Testis (tissue), 3 donors: ENCODE data around the gene TBPL2. TPM values are rescaled to one million over a fixed set of nuclear protein-coding genes. Genes with fewer than 3 reads are reported as not detected.

Experiments
- DNase-seq: peaks from one replicate; pipeline ENCODE4 v3.0.0-alpha.2; 2019
- H3K27ac ChIP-seq, 2 donors: fragments of 200-600 bp; sonication (generic); one replicate each; pipeline ENCODE4 v1.5.1; 2019
- H3K27me3 ChIP-seq: fragments of 200-600 bp; sonication (generic); one replicate; pipeline ENCODE4 v1.5.1; 2019
- H3K36me3 ChIP-seq: fragments of 200-600 bp; sonication (generic); one replicate; pipeline ENCODE4 v1.5.1; 2017; ENCODE audit warnings: low read depth; ENCODE audit errors: missing control alignments
- H3K4me1 ChIP-seq: fragments of 200-600 bp; sonication (generic); one replicate; pipeline ENCODE4 v1.5.1; 2019
- H3K4me3 ChIP-seq, 2 donors: fragments of 200-600 bp; sonication (generic); one replicate each; pipeline ENCODE4 v1.5.1; 2017 to 2019
- H3K9me3 ChIP-seq: fragments of 200-600 bp; sonication (generic); one replicate; pipeline ENCODE4 v1.5.1; 2017
- POLR2A ChIP-seq: fragments of 450-650 bp; IDR thresholded peaks from one replicate; pipeline ENCODE4 v1.6.1; 2017; ENCODE audit warnings: antibody characterized with exemption, mild to moderate bottlenecking, moderate library complexity
- WGBS, 2 donors: methylation state at CpG; one replicate each; pipeline ENCODE4 v1.1.5; 2018; 5-methylcytosine and 5-hydroxymethylcytosine counted together
- intact Hi-C: fragments of 100-400 bp; cut with DNase I; formaldehyde crosslinking; loops from one replicate; pipeline ENCODE4 v1.15.1; 2023; ENCODE audit warnings: low total_unique reads
- polyA plus RNA-seq: library from polyadenylated mRNA; stranded (reverse); fragments of 350-450 nt; fragmentation: Illumina TruSeq; extraction: RNeasy Lipid Tissue Mini Kit (QIAGEN cat#74804); gene quantifications from one replicate; pipeline ENCODE4 v1.2.3, GENCODE V29; 2014; ENCODE audit warnings: low read depth, low replicate concordance; ENCODE audit not compliant: insufficient read depth
- total RNA-seq, 2 donors: library from RNA; depleted of rRNA; stranded (reverse); fragments of >200 nt; gene quantifications; one replicate each; pipeline ENCODE4 v1.2.3, GENCODE V29; 2016
- TF ChIP-seq, protein P1 (sequence below), 3 experiments: fragments of 450-650 bp in 2 of 3; fragments of 200-600 bp in 1 of 3; sonication (generic) in 1 of 3; IDR thresholded peaks; one replicate each; pipeline ENCODE4 v1.5.1; 2016 to 2019; ENCODE audit warnings: antibody characterized with exemption in 3 of 3, mild to moderate bottlenecking in 2 of 3, moderate library complexity in 1 of 3

TBPL2 gene
- total and polyA plus RNA-seq, 3 donors from 2014 or later = 0.39 TPM; not detected in 2

GRCh38 chr14:55411426-55412389, 28.7 kb downstream of the TBPL2 start, which contains the start of gene ATG14:
Gene ATG14 (minus strand): TSS chr14:55411830. CDS start chr14:55411822, 8 bp downstream.
- Histone ChIP-seq H3K27me3 (no peaks in the 10 kb centered on the region), H3K27ac (peak within 1 kb of the TSS; percentile 84 to 94), H3K4me1 (peaks cover 6% of the 10 kb centered on the region), H3K9me3 (no peaks in the 10 kb centered on the region), H3K4me3 (peak within 1 kb of the TSS; percentile 92 to 97), H3K36me3 (no peaks in the 10 kb centered on the region)
- DNase-seq = peak; percentile 95
- intact Hi-C loops = no loop called here
- TF ChIP-seq POLR2A = no peak
- TF ChIP-seq, protein P1, sequence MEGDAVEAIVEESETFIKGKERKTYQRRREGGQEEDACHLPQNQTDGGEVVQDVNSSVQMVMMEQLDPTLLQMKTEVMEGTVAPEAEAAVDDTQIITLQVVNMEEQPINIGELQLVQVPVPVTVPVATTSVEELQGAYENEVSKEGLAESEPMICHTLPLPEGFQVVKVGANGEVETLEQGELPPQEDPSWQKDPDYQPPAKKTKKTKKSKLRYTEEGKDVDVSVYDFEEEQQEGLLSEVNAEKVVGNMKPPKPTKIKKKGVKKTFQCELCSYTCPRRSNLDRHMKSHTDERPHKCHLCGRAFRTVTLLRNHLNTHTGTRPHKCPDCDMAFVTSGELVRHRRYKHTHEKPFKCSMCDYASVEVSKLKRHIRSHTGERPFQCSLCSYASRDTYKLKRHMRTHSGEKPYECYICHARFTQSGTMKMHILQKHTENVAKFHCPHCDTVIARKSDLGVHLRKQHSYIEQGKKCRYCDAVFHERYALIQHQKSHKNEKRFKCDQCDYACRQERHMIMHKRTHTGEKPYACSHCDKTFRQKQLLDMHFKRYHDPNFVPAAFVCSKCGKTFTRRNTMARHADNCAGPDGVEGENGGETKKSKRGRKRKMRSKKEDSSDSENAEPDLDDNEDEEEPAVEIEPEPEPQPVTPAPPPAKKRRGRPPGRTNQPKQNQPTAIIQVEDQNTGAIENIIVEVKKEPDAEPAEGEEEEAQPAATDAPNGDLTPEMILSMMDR (IDR thresholded peaks at IDR 0.05) = no peak
- WGBS, 2 donors = 3 to 10% methylated on average over 10 to 57 of the region's 57 CpGs

DNA sequence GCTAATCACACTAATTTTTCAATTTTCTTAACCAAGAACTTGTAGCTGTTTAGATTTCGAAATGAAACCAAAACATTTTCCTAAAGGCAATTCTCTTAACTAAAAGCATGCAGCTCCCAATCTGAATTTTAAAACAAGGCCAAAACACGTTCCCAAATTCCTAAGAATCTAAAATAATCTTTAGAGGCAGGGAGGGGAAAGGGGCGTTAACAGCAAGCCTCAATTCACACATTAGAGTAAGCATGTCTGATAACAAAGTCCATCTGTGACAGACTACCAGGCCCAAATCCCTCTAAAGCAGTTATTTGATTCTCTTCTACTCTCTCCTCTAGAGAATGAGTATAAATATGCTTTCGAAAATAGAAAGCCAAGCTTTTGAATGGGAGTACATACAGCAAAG, 29.5 kb downstream of the TBPL2 start:
- Histone ChIP-seq H3K4me1 (peaks cover 6% of the 10 kb centered on the region), H3K9me3 (no peaks in the 10 kb centered on the region), H3K27me3 (no peaks in the 10 kb centered on the region), H3K4me3 (peak overlapping the region; percentile 92 to 97), H3K27ac (peak overlapping the region; percentile 84 to 94), H3K36me3 (no peaks in the 10 kb centered on the region)
- no peak for TF ChIP-seq POLR2A
- TF ChIP-seq, protein P1 (IDR thresholded peaks at IDR 0.05) = no peak
- DNase-seq = no peak
- 4 to 8% methylated on average over 4 of the region's 4 CpGs for WGBS, 2 donors
- intact Hi-C loops = no loop called here

DNA sequence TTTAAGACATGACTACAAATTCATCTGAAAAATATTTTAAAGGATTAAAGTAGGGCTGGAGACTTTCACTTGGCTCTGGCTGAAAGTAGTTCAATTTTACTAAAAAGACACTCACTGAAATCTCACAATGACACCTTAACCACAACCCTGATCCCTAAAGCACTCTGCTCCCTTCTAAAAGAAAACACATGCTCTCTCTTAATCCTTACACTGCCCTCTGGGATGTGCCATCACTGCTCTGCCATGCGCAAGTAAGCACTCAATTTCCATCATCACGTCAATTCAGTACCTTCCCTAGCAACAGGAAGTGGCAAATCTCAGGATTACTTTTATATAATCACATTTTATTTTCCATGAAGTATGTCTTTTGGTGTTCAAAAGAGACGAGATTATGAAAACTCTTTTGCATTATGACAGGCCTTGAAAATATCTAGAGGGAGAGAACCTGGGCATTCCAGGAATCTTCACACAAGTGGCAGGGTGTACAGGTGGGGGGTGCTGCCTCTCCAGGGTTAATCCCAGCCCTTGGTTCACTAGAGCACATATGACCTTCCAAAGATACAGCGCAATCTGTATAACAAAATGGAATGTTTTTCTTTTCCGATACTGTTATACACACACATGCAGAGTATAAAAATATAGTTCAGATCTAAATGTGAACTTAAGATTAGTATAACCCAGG, 36.1 kb downstream of the TBPL2 start:
- Histone ChIP-seq H3K9me3 (no peaks in the 10 kb centered on the region), H3K4me1 (no peaks in the 10 kb centered on the region), H3K36me3 (no peaks in the 10 kb centered on the region), H3K27me3 (no peaks in the 10 kb centered on the region), H3K4me3 (no peak overlapping the region), H3K27ac (no peak overlapping the region)
- no peak for DNase-seq
- TF ChIP-seq, protein P1 (IDR thresholded peaks at IDR 0.05) = no peak
- TF ChIP-seq POLR2A = no peak
- WGBS, 2 donors = 67 to 72% methylated on average over 5 of the region's 5 CpGs
- intact Hi-C loops = no loop called here

DNA sequence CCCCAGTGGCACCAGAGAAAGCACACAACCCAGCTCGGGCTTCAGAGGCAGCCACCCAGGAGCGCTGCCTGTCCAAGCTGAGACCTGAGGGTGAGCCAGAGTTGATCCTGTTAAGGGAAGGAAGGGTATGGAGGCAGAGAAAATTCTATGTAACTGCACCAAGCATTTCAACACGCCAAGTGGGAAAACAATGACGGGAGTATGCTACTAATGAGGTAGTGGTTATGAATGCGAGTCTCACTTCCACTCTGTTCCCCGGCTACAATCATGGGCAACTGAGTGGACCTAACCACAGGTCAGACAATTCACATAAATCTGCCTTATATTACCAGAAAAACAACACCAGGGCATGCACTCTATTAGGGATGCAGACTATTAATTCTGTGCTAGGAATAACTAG, 38.7 kb downstream of the TBPL2 start:
- Histone ChIP-seq H3K4me3 (no peak overlapping the region), H3K27ac (no peak overlapping the region), H3K9me3 (no peaks in the 10 kb centered on the region), H3K27me3 (no peaks in the 10 kb centered on the region), H3K36me3 (no peaks in the 10 kb centered on the region), H3K4me1 (no peaks in the 10 kb centered on the region)
- DNase-seq = no peak
- intact Hi-C loops = no loop called here
- 79 to 86% methylated on average over 6 of the region's 6 CpGs for WGBS, 2 donors
- TF ChIP-seq, protein P1 (IDR thresholded peaks at IDR 0.05) = no peak
- TF ChIP-seq POLR2A = no peak
